T-cell (primary cell): Measurements from ENCODE around the gene KRTAP16-1. TPM values are rescaled to one million over a fixed set of nuclear protein-coding genes. Genes with fewer than 3 reads are reported as not detected.

Source experiments
- total RNA-seq, 35 experiments: library from RNA in 6 of 35; stranded (reverse) in 6 of 35; fragments of 120-200 nt in 1 of 35; gene quantifications; one replicate each; pipeline versions ENCODE4 v1.2.1 to v1.2.4 and lab custom pipeline; 2013 to 2026

Gene KRTAP16-1
- total RNA-seq, 5 donors from 2014 or later (not counting 1 experiment from before 2014, with no cell fraction given) = 0.16 to 1.1 (median 0.45) TPM; not detected in 1

Other genes starting within 250 kb of the KRTAP16-1 start
- not detected for gene KRTAP2-3, start 249.2 kb downstream of the KRTAP16-1 start, total RNA-seq
- gene KRTAP2-4, start 243.4 kb downstream of the KRTAP16-1 start, total RNA-seq = not detected
- gene KRTAP4-7, start 225.2 kb downstream of the KRTAP16-1 start, total RNA-seq = not detected
- not detected for gene KRTAP4-8, start 211.2 kb downstream of the KRTAP16-1 start, total RNA-seq
- gene KRTAP4-16, start 207.1 kb downstream of the KRTAP16-1 start, total RNA-seq = not detected
- gene KRTAP4-9, start 203.9 kb downstream of the KRTAP16-1 start, total RNA-seq = not detected
- not detected for gene KRTAP4-11, start 190.9 kb downstream of the KRTAP16-1 start, total RNA-seq
- gene KRTAP4-12, start 185.1 kb downstream of the KRTAP16-1 start, total RNA-seq = not detected
- not detected for gene KRTAP4-6, start 168.8 kb downstream of the KRTAP16-1 start, total RNA-seq
- gene KRTAP4-5, start 159.5 kb downstream of the KRTAP16-1 start, total RNA-seq = not detected
- not detected for gene KRTAP4-4, start 148.6 kb downstream of the KRTAP16-1 start, total RNA-seq
- gene KRTAP4-3, start 141.1 kb downstream of the KRTAP16-1 start, total RNA-seq = not detected
- gene KRTAP4-2, start 131.1 kb downstream of the KRTAP16-1 start, total RNA-seq = not detected
- not detected for gene KRTAP4-1, start 124.4 kb downstream of the KRTAP16-1 start, total RNA-seq
- not detected for gene KRTAP9-1, start 119.4 kb downstream of the KRTAP16-1 start, total RNA-seq
- not detected for gene KRTAP9-2, start 82.7 kb downstream of the KRTAP16-1 start, total RNA-seq
- not detected for gene KRTAP9-3, start 76.9 kb downstream of the KRTAP16-1 start, total RNA-seq
- gene KRTAP9-8, start 71.3 kb downstream of the KRTAP16-1 start, total RNA-seq = not detected
- gene KRTAP9-4, start 59.6 kb downstream of the KRTAP16-1 start, total RNA-seq = not detected
- not detected for gene KRTAP9-9, start 53.9 kb downstream of the KRTAP16-1 start, total RNA-seq
- gene KRTAP9-6, start 43.9 kb downstream of the KRTAP16-1 start, total RNA-seq = not detected
- gene KRTAP9-7, start 33.6 kb downstream of the KRTAP16-1 start, total RNA-seq = not detected
- gene KRTAP29-1, start 6.5 kb downstream of the KRTAP16-1 start, total RNA-seq = under 1 TPM in 2 of 5 donors, not detected in 3; 0.43 to 0.84 TPM
- not detected for gene KRTAP17-1, start 6.4 kb upstream of the KRTAP16-1 start, total RNA-seq
- gene KRT33A, start 41.5 kb upstream of the KRTAP16-1 start, total RNA-seq = not detected
- gene KRT33B, start 60.5 kb upstream of the KRTAP16-1 start, total RNA-seq = not detected
- not detected for gene KRT34, start 73.0 kb upstream of the KRTAP16-1 start, total RNA-seq
- gene KRT31, start 88.3 kb upstream of the KRTAP16-1 start, total RNA-seq = not detected
- gene KRT37, start 115.3 kb upstream of the KRTAP16-1 start, total RNA-seq = not detected
- not detected for gene KRT38, start 131.7 kb upstream of the KRTAP16-1 start, total RNA-seq
- not detected for gene KRT32, start 158.1 kb upstream of the KRTAP16-1 start, total RNA-seq
- gene KRT35, start 171.8 kb upstream of the KRTAP16-1 start, total RNA-seq = not detected
- not detected for gene KRT36, start 180.6 kb upstream of the KRTAP16-1 start, total RNA-seq
- not detected for gene KRT13, start 196.3 kb upstream of the KRTAP16-1 start, total RNA-seq
- under 1 TPM in 2 of 5 donors, not detected in 3; 0.18 to 0.63 TPM for gene KRT15, start 209.6 kb upstream of the KRTAP16-1 start, total RNA-seq
- 1 to 10 TPM in 3 of 5 donors, not detected in 2; 3.8 to 4.8 (median 4.1) TPM for gene KRT19, start 219.0 kb upstream of the KRTAP16-1 start, total RNA-seq